A673 (cell line): ENCODE results near the gene MUS81. TPM values are rescaled to one million over a fixed set of nuclear protein-coding genes. Genes with fewer than 3 reads are reported as not detected.

ENCODE experiments used
- BruUV-seq: library from RNA; stranded (reverse); fragments of 400-500 nt; replicated peaks from 2 replicates; lab custom pipeline; 2021; lab: Mats Ljungman, UMichigan
- CTCF ChIA-PET: fragments of 300-600 bp; sonication (Branson Sonifier 250); formaldehyde crosslinking; loops from one replicate; lab custom pipeline; 2022; ENCODE audit warnings: antibody characterized with exemption; lab: Charles Lee
- POLR2A ChIA-PET: fragments of 300-600 bp; sonication (Branson Sonifier 250); formaldehyde crosslinking; loops from one replicate; lab custom pipeline; 2022; ENCODE audit warnings: antibody characterized with exemption; ENCODE audit not compliant: low non-redundant PET; lab: Charles Lee
- DNase-seq: peaks from one replicate; pipeline ENCODE4 v3.0.0-alpha.2; 2015; ENCODE audit warnings: low spot score
- H3K27ac ChIP-seq: fragments of 200-600 bp; sonication (generic); 2 replicates; pipeline ENCODE4 v1.5.1; 2016; ENCODE audit warnings: mixed run types, low read depth, mild to moderate bottlenecking, mixed read lengths, antibody characterized with exemption, low read length; ENCODE audit not compliant: poor library complexity, severe bottlenecking
- H3K27me3 ChIP-seq: fragments of 200-600 bp; sonication (generic); replicated peaks from 2 replicates; pipeline ENCODE4 v1.6.1; 2017; ENCODE audit warnings: mixed run types, low read depth, mild to moderate bottlenecking, mixed read lengths, antibody characterized with exemption, low read length; ENCODE audit not compliant: insufficient read depth, poor library complexity
- H3K36me3 ChIP-seq: fragments of 200-600 bp; sonication (generic); 2 replicates; pipeline ENCODE4 v1.6.1; 2016; ENCODE audit warnings: mixed run types, mild to moderate bottlenecking, mixed read lengths, antibody characterized with exemption, low read length; ENCODE audit not compliant: insufficient read depth, poor library complexity, severe bottlenecking
- H3K4me1 ChIP-seq: fragments of 200-600 bp; sonication (generic); 2 replicates; pipeline ENCODE4 v1.6.1; 2017; ENCODE audit warnings: mixed run types, mild to moderate bottlenecking, mixed read lengths, antibody characterized with exemption, low read length; ENCODE audit not compliant: insufficient read depth, poor library complexity, severe bottlenecking
- H3K4me3 ChIP-seq: fragments of 200-600 bp; sonication (generic); 2 replicates; pipeline ENCODE4 v1.5.1; 2016; ENCODE audit warnings: low read depth, mixed run types, mild to moderate bottlenecking, mixed read lengths, low read length; ENCODE audit not compliant: poor library complexity, severe bottlenecking
- H3K9me3 ChIP-seq: fragments of 200-600 bp; sonication (generic); 2 replicates; pipeline ENCODE4 v1.6.1; 2016; ENCODE audit warnings: mixed run types, low read depth, mild to moderate bottlenecking, mixed read lengths, antibody characterized with exemption, low read length; ENCODE audit not compliant: poor library complexity, severe bottlenecking
- EZH2 ChIP-seq: fragments of 200-600 bp; sonication (generic); IDR thresholded peaks from 2 replicates; pipeline ENCODE4 v1.6.1; 2017; ENCODE audit warnings: borderline replicate concordance, low read depth, mild to moderate bottlenecking, mixed read lengths, antibody characterized with exemption, low read length; ENCODE audit not compliant: poor library complexity, severe bottlenecking
- intact Hi-C: fragments of 100-400 bp; cut with micrococcal nuclease; formaldehyde crosslinking; loops from one replicate; pipeline ENCODE4 v1.10.0; 2022; ENCODE audit not compliant: unreplicated experiment
- total RNA-seq: library from RNA; stranded (reverse); gene quantifications from 2 replicates; pipeline ENCODE4 v1.2.3, GENCODE V29; 2021
- TF ChIP-seq, protein P1 (sequence below): fragments of 300-800, 200-600 bp; sonication (generic); conservative IDR thresholded peaks from 2 replicates; pipeline ENCODE4 v1.5.1; 2017; ENCODE audit warnings: low read depth, mild to moderate bottlenecking, antibody characterized with exemption, low read length, moderate library complexity, mixed read lengths

Gene MUS81
- total RNA-seq, 1 experiment from 2014 or later, result 77.4 TPM

DNA sequence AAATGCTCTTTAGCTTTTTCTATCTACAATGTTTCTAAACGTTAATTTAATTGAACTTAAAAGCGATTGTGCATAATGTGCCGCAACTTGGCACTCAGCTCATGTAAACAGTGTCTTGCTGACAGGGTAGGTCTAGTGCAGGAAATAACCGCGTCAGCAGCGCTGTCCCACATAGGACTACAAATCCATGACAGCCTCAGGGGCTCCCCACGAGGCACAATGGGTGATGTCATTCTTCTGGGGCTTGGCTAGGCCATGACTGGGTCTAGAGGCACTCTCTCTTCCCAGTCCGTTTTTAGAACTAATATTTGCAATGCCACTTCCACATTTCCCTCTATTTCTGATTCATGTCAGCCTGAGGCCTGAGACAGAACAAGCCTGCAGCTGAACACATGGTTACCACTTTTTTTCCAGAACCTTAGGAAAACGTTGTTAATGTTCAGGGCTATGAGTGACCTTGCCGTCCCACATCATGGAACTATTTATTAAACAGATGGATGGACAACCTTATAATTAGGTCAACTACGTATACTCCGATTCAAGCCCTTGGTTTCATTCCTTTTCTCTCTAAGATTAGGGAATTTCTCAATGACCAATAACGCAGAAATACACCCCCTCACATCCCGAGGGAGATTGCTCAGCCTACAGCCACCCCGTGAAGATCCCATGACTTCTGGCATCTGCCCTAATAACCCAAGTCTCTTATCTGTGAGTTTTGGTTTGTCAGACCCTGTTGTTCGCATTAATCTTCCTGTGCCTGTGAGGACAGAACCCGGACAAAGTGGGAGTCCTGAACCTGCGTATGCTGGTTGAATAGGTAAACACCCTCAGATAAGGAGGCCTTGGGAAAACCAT lies 45.9 kb upstream of the MUS81 start:
- intact Hi-C loops, result no loop called here
- no TSS peak for BruUV-seq
- no peaks in the 10 kb centered on the region for H3K27me3 ChIP-seq
- no peak overlapping the region for H3K4me3 ChIP-seq
- ChIA-PET POLR2A (no interaction called here), CTCF (no interaction called here)
- no peaks in the 10 kb centered on the region for H3K36me3 ChIP-seq
- no peak for DNase-seq
- H3K9me3 ChIP-seq, result no peaks in the 10 kb centered on the region
- no peaks in the 10 kb centered on the region for H3K4me1 ChIP-seq
- H3K27ac ChIP-seq, result no peak overlapping the region
- TF ChIP-seq, protein P1, sequence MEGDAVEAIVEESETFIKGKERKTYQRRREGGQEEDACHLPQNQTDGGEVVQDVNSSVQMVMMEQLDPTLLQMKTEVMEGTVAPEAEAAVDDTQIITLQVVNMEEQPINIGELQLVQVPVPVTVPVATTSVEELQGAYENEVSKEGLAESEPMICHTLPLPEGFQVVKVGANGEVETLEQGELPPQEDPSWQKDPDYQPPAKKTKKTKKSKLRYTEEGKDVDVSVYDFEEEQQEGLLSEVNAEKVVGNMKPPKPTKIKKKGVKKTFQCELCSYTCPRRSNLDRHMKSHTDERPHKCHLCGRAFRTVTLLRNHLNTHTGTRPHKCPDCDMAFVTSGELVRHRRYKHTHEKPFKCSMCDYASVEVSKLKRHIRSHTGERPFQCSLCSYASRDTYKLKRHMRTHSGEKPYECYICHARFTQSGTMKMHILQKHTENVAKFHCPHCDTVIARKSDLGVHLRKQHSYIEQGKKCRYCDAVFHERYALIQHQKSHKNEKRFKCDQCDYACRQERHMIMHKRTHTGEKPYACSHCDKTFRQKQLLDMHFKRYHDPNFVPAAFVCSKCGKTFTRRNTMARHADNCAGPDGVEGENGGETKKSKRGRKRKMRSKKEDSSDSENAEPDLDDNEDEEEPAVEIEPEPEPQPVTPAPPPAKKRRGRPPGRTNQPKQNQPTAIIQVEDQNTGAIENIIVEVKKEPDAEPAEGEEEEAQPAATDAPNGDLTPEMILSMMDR, result no peak
- TF ChIP-seq EZH2, result no peak

DNA sequence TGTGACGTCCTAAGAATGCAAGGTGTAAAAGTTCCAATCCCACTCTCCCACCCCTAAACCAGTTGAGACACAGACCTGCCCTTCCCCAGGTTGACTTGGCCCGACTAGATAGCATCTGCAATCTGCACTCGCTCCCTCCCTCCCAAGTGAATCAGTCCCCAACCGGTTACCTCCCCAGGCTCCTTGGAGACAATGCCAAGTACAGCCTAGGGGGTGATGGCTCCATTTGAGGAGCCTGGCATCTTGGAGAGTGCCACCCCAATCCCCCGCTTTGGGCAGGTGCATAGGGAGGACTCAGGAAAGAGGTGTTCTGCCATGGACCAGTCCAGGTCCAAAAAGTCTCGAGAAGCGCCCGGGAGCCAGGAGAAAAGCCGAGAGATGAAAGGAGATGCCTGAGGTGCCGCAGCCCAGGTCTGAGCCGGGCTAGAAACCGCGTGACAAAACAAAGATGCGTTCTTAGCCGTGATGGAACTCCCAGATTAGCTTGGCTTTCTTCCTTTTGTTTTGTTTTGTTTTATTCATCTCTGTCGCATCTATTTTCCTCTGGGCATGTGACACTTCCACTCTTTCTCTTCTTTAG lies 45.2 kb upstream of the MUS81 start:
- Histone ChIP-seq H3K27me3 (no peaks in the 10 kb centered on the region), H3K4me3 (no peak overlapping the region), H3K27ac (no peak overlapping the region), H3K36me3 (no peaks in the 10 kb centered on the region), H3K4me1 (no peaks in the 10 kb centered on the region), H3K9me3 (no peaks in the 10 kb centered on the region)
- ChIA-PET CTCF (no interaction called here), POLR2A (no interaction called here)
- intact Hi-C loops, result loop anchor here (5.0 kb wide), 1 partner anchor 33 kb away; the partner anchor contains the start of gene AP5B1
- DNase-seq, result no peak
- BruUV-seq, result no TSS peak
- no peak for TF ChIP-seq EZH2
- TF ChIP-seq, protein P1, result no peak

DNA sequence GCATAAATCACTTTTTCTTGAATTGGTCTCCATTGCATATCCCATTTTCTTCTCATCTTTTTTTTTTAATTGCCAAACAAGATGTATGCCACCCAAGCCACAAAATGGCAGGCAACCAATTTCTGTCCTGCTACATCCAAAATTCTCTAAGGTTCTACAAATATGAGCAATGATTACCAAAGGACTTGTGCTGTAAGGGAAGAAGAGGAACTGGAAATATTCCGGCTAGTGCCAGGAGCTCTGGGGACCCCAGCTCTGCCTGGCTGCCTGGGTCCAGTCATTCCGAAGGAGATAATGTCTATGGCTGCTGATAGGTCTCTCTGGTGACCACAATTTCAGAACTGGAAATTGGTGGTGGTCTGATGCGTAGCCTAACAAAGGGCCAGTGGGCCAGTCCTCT lies 43.5 kb upstream of the MUS81 start:
- no peak overlapping the region for H3K4me3 ChIP-seq
- ChIA-PET POLR2A (no interaction called here), CTCF (interaction anchor here (1.7 to 1.8 kb wide), 2 partner anchors 37 to 105 kb away, joined by 10 to 12 read pairs; partner anchors contain the start of gene KAT5)
- no peaks in the 10 kb centered on the region for H3K9me3 ChIP-seq
- no peaks in the 10 kb centered on the region for H3K4me1 ChIP-seq
- no peak for TF ChIP-seq EZH2
- TF ChIP-seq, protein P1, result no peak
- no peak for DNase-seq
- H3K27me3 ChIP-seq, result no peaks in the 10 kb centered on the region
- no peak overlapping the region for H3K27ac ChIP-seq
- no peaks in the 10 kb centered on the region for H3K36me3 ChIP-seq
- no TSS peak for BruUV-seq
- intact Hi-C loops, result loop anchor here (5.0 kb wide), 1 partner anchor 34 kb away; the partner anchor contains the start of gene AP5B1
